NCI-H345 treated with DMSO at 0.1 percent for 48 hours (cell line): ENCODE data around the gene GPR17.

ENCODE experiments used
- DNase-seq: peaks from one replicate; lab custom pipeline; 2025; ENCODE audit not compliant: unreplicated experiment; lab: John Stamatoyannopoulos, UW

GPR17 gene

GRCh38 chr2:127614246-127614645 is 31.7 kb upstream of the GPR17 start:
- DNase-seq: no peak

- no peak for DNase-seq
These were observed 31.2 kb upstream of the GPR17 start for GRCh38 chr2:127614731-127615130.

DNA sequence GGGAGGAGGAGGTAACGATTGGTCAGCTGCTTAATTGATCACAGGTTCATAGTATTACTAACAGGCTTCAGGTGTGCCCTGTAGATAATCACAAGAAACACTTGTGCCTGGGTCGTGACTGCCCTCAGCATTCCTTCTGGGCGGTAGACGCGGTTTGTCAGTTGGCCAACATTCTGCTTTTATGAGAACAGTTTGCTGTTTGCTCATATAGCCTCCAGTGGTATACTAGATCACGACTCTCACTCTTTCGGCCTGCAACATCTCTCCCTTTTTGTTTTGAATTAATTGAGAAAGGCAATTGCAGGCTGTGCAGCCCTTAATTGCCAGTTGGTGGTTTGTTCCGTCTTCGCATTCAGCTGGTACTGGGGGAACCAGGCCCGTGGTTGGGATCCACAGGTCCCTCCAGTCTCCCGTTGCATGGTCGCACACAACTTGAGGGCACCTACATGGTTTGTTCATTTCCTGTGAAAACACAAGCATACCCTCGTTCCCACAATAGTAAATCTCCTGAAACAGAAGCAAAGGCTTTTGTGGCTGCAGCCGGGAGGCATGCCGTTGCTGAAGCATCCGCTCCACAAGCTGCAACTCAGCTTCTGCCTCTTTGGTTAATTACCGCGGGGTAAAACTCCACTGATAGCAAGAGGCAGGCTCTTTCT is 30.3 kb upstream of the GPR17 start:
- no peak for DNase-seq

GRCh38 chr2:127618551-127619202 is 27.3 kb upstream of the GPR17 start:
- no peak for DNase-seq

DNA sequence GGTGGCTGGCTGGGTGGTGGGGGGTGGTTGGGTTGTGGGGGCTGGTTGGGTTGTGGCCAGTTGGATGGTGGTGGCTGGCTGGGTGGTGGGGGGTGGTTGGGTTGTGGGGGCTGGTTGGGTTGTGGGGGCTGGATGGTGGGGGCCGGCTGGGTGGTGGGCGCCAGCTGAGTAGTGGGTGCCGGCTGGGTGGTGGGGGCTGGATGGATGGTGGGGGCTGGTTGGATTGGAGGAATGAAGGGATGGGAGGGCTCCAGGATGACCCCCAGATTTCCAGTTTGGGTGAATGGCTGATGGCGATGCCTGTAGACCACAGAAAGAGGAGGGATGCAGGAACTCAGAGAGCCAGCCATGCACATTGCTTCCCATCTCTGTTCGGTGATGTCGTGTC is 26.8 kb upstream of the GPR17 start:
- no peak for DNase-seq

- no peak for DNase-seq
These were observed 25.9 kb upstream of the GPR17 start for GRCh38 chr2:127619877-127620705.

- no peak for DNase-seq
These were observed 25.1 kb upstream of the GPR17 start for GRCh38 chr2:127620866-127621265.

GRCh38 chr2:127621981-127622431 is 23.9 kb upstream of the GPR17 start:
- no peak for DNase-seq

DNA sequence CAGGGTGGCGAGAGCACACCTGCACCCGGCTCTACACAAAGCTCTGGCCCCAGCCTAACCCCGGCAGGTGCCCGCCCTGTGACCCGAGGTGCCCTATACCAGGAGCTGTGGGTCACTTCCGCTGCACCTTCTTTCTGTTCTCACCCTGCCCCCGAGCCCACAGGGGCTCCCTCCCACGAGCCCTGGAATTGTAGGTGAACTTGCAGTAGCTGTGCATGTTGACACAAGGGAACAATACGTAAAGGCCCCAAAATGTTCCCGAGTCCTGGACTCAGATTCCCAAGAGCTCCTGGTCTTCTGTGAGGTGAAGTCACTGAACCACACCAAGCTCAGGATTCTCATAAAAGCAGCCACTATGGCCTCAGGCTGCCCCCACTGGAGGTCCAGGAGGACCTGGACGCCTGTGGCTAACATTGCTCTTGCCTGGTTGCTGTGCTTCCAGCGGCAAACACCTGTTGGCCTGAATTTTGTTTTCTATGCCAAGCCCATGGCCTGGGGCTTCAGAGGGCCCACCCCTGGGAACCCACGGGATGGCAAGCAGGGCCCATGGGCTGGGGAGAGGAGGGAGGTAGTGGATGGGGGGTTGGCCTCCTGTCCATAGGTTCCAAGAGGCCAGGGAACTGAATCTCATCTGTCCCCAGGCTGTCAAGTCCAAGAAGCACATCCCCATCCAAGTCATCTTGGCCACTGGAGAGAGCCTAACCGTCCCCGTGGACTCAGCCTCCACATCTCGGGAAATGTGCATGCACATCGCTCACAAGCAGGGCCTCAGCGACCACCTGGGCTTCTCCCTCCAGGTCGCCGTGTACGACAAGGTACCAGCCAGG is 23.2 kb upstream of the GPR17 start:
- no peak for DNase-seq

DNA sequence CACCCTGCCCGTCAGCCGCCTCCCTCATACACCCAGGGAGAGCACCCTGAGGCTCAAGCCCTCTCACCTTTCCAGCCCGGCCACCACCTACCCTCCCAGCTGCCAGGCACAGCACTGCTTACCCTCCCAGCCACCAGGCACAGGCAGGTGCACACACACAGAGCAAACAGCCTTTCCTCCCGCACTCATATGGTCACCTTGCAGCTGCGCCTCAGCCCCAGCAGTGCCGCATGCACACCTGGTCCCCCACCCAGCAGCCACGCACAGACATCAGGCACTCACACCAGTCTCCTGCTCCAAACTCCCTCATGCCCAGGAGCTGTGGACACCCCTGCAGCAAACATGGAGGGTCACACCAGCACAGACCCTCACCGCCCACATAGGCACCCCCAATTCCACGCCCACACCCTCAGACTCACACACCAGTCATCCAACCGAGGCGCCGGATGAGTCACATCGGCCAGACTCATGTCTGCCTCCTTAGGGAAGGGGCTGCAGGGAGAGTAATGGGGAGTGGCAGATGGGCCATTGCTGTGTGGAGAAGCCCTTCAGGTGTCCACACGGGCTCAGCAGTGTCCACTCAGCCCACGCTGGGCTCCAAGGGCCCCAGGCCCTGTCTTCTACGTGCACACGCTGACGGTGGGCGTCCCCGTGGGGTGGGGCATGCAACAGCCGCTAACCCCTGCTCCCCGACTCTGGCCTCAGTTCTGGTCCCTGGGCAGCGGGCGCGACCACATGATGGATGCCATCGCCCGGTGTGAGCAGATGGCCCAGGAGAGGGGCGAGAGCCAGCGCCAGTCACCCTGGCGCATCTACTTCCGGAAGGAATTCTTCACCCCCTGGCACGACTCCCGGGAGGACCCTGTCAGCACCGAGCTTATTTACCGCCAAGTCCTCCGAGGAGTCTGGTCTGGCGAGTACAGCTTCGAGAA is 22.3 kb upstream of the GPR17 start:
- DNase-seq: peak; percentile 29

- DNase-seq: no peak
These were observed 21.6 kb upstream of the GPR17 start for GRCh38 chr2:127624320-127624755.

DNA sequence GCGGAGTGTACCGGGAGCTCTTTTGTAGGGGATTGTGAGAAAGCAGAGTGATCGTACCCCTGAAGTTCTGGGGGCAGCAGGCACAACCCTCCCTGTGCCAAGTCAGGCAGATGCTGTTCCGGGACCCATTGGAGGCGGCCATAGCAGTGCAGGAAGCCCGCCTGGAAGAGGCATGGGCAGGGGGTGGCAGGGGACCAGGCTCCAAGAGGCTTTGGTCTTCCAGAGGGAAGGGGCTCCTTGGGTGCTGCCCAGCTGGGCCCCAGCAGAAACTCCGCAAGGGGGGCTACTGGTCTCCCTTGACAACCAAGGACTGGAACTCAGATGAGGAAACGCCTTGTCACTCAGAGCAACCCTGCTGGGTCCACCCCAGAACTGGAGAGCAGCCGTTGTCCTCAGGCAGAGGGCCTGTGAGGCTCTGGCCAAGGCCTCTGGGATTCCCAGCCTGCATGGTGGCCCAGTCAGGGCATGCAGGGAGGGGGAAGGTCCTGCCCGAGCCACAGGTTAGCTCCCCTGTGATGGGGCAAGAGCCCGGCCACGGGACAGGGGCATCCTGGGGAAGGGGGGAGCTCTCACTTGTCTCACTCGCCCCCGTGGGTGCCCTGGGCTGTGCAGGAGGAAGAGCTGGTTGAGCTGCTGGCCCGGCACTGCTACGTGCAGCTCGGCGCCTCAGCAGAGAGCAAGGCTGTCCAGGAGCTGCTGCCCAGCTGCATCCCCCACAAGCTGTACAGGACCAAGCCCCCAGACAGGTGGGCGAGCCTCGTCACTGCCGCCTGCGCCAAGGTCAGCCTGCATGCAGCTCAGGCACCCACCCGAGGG is 21.0 kb upstream of the GPR17 start:
- DNase-seq: no peak

GRCh38 chr2:127625572-127625951 is 20.4 kb upstream of the GPR17 start:
- DNase-seq: no peak

DNA sequence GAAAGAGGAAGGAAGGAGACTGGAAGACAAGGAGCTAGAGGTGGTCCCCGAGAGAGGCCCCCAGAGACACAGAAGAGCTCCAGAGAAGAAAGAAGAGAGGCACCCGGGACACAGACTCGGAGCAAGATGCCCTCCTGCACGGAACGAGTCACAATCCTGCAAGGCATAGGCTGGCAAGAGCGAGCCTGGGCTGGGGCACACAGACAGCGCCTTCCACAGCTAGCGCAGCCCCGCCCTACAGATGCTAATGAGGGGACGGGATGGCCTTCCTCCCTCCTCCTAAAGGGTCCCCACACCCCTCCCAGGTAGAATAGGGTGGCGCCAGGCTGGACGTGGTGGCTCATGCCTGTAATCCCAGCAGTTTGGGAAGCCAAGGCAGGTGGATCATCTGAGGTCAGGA is 19.8 kb upstream of the GPR17 start:
- DNase-seq: no peak

DNA sequence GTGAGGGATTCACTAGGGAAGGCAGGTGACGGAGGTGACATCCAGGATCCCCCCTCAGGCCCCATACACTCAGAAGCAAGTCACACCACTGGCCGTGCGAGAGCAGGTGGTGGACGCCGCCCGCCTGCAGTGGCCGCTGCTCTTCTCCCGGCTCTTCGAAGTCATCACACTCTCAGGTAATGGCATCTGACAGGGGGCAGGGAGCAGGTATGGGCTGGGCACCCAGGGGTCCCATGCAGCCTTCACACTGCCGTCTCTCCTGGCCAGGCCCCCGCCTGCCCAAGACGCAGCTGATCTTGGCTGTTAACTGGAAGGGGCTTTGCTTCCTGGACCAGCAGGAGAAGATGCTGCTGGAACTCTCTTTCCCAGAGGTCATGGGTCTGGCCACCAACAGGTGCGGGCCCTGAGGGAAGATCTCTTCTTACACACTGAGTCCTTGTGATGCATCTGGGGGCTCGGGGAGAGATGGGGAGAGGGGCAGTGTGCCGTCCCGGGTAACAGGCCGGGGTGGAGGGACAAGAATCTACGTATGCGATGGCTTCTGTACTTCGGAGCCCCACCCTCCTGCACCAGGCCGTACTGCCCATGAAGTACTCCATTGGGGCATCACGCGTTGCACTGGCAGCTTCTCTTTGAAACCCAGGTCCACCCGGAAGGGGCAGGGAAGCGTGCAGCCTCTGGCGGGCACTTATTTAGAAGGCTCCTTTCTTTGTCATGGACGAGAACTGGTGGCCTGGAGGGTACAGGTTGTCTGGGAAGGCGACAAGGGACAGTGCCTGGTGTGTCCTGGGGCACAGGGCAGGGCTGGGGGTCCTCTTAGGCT is 18.8 kb upstream of the GPR17 start:
- no peak for DNase-seq

DNA sequence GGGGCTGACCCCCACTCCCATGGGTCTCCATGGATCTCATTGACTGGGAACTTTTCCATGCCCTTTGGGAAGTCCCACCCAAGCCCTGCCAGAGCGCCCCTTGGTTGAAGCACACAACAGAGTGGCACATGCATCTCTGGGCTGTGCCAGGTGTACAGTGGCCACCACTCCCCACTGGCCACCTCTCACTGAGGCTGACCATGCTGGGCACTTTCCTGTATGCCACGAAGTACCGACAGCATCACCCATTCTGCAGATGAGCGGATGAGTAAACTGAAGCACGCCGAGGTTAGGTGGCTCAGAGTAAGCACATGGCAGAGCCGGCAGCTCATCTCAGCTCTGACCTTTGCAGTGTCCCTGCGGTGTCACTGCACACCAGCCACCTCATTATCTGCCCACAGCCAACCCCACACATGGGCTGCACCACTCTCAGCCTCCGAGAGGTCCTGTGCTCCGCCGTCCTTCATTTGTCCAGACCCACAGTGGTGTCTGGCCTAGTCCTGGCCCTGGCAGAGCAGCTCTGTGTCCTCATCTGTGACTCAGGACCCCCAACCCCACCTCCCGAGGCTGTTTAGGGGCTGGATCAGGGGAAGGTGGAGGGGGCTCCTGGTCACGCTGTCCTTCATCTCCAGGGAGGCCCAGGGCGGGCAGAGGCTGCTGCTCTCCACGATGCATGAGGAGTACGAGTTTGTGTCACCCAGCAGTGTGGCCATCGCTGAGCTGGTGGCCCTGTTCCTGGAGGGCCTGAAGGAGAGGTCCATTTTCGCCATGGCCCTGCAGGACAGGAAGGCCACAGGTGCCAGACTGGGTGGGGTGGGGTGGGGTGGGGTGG is 18.0 kb upstream of the GPR17 start:
- DNase-seq: no peak

DNA sequence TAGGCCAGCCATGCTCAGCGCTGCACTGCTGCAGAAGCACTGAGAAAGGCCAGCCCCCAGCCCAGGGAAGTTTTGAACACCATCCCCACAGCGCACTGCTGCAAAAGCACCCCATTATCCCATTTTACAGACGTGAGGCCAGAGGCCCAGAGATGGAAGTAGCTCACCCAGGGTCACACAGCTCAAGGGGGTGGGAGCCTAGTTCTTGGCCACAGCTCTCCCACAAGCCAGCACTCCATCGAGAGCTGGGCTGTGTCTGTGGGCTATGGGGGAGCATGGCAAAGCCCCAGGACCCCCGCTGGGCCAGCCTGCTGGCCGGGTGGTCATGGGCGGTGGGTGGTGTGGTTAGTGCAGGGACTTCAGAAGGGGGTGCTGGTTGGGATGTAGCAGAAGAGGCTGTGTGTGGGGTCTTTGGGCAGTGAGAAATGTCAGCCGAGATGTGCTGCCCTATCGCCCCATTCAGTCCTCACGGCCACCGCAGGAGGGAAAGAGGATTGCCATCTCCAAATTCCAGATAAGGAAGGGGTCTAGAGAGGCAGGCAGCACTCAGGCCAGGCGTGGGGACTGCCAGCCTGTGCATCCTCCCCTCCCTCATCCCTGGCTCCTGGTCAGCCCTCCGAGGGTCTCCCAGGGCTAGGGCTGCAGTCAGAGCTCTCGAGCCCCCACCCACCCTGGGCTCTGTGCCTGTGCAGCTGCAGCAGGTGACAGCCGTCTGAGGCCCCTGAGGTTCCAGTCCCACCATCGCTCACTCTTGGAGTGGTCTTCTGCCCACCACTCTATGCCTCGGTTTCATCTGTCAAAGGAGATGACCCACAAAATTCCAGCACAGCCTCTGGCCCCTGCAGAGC is 17.0 kb upstream of the GPR17 start:
- DNase-seq: no peak
